Neural progenitor cell (in vitro differentiated cells): ENCODE results near the gene CDH19. TPM values are rescaled to one million over a fixed set of nuclear protein-coding genes. Genes with fewer than 3 reads are reported as not detected.

Experiments used
- DNase-seq: peaks from one replicate; pipeline ENCODE4 v3.0.0-alpha.2; 2016; ENCODE audit warnings: low spot score
- H2AFZ ChIP-seq: fragments of 200-600 bp; sonication (generic); replicated peaks from 2 replicates; pipeline ENCODE4 v1.6.1; 2016; ENCODE audit warnings: antibody characterized with exemption
- H3F3A ChIP-seq: fragments of 200-600 bp; sonication (generic); 2 replicates; pipeline ENCODE4 v1.6.1; 2016; ENCODE audit warnings: antibody characterized with exemption, low read depth
- H3K27ac ChIP-seq: fragments of 200-600 bp; sonication (generic); 2 replicates; pipeline ENCODE4 v1.5.1; 2016; ENCODE audit warnings: mild to moderate bottlenecking
- H3K27me3 ChIP-seq: fragments of 200-600 bp; sonication (generic); 2 replicates; pipeline ENCODE4 v1.6.1; 2016; ENCODE audit warnings: mild to moderate bottlenecking, moderate library complexity
- H3K36me3 ChIP-seq: fragments of 200-600 bp; sonication (generic); 2 replicates; pipeline ENCODE4 v1.5.1; 2016
- H3K4me1 ChIP-seq: fragments of 200-600 bp; sonication (generic); 2 replicates; pipeline ENCODE4 v1.6.1; 2016; ENCODE audit warnings: mixed run types
- H3K4me2 ChIP-seq: fragments of 200-600 bp; sonication (generic); 2 replicates; pipeline ENCODE4 v1.6.1; 2016
- H3K4me3 ChIP-seq: fragments of 200-600 bp; sonication (generic); 2 replicates; pipeline ENCODE4 v1.5.1; 2016
- H3K79me2 ChIP-seq: fragments of 200-600 bp; sonication (generic); 2 replicates; pipeline ENCODE4 v1.6.1; 2016; ENCODE audit warnings: low read depth
- H3K9ac ChIP-seq: fragments of 200-600 bp; sonication (generic); 2 replicates; pipeline ENCODE4 v1.6.1; 2016
- H3K9me3 ChIP-seq: fragments of 200-600 bp; sonication (generic); 2 replicates; pipeline ENCODE4 v1.5.1; 2016; ENCODE audit warnings: low read depth
- H4K20me1 ChIP-seq: fragments of 200-600 bp; sonication (generic); 2 replicates; pipeline ENCODE4 v1.6.1; 2016; ENCODE audit warnings: low read depth
- H3K27ac Mint-ChIP-seq: 3 replicates; pipeline ENCODE4 v1.8.0; 2021; ENCODE audit warnings: mixed read lengths
- H3K27me3 Mint-ChIP-seq: 2 replicates; pipeline ENCODE4 v1.8.0; 2022; ENCODE audit warnings: low read depth, mild to moderate bottlenecking, inconsistent platforms, moderate library complexity, mixed read lengths; ENCODE audit not compliant: insufficient read depth
- H3K36me3 Mint-ChIP-seq: 3 replicates; pipeline ENCODE4 v1.8.0; 2021; ENCODE audit warnings: mixed read lengths
- H3K4me1 Mint-ChIP-seq: 3 replicates; pipeline ENCODE4 v1.8.0; 2021; ENCODE audit warnings: mixed read lengths
- H3K4me3 Mint-ChIP-seq: 3 replicates; pipeline ENCODE4 v1.8.0; 2021; ENCODE audit warnings: mild to moderate bottlenecking, moderate library complexity, mixed read lengths
- H3K9me3 Mint-ChIP-seq: 3 replicates; pipeline ENCODE4 v1.8.0; 2020; ENCODE audit warnings: mixed read lengths
- EZH2 ChIP-seq: fragments of 200-600 bp; sonication (generic); IDR thresholded peaks from 2 replicates; pipeline ENCODE4 v1.6.1; 2017; ENCODE audit warnings: antibody characterized with exemption, mild to moderate bottlenecking, moderate library complexity
- EZH2phosphoT487 ChIP-seq: fragments of 200-600 bp; sonication (generic); IDR thresholded peaks from 2 replicates; pipeline ENCODE4 v1.6.1; 2017; ENCODE audit warnings: antibody characterized with exemption
- total RNA-seq: library from RNA; depleted of rRNA; stranded (reverse); fragments of >200 nt; gene quantifications from 2 replicates; pipeline ENCODE4 v1.2.3, GENCODE V29; 2015; ENCODE audit warnings: low replicate concordance
- TF ChIP-seq, protein P1 (sequence below): fragments of 200-600 bp; sonication (generic); IDR thresholded peaks from 2 replicates; pipeline ENCODE4 v1.5.1; 2017; ENCODE audit warnings: antibody characterized with exemption, mild to moderate bottlenecking

CDH19 gene
- total RNA-seq, 1 donor from 2014 or later, result not detected

DNA sequence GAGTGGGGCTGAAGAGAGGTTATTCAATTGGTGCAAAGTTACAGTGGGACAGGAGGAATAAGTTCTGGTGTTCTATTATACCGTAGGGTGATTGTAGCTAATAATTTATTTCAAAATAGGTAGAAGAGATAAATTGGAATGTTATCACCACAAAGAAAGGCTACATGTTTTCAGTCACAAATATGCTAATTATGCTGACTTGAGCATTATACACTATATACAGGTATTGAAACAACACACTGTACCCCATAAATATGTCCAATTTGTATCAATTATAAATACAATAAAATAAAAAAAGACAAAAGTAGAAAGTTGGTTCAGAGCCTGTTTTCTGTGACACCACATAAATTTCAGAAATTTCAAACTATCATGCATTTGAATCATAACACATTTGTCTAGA is 97.7 kb downstream of the CDH19 start:
- H3K4me1 ChIP-seq, result no peaks in the 10 kb centered on the region
- no peaks in the 10 kb centered on the region for H3K79me2 ChIP-seq
- no peak overlapping the region for H3K9ac ChIP-seq
- H3K27ac ChIP-seq, result no peak overlapping the region
- DNase-seq, result no peak
- H3K36me3 ChIP-seq, result no peaks in the 10 kb centered on the region
- H3K27ac Mint-ChIP-seq, result no peak overlapping the region
- no peaks in the 10 kb centered on the region for H3K27me3 Mint-ChIP-seq
- H3K4me1 Mint-ChIP-seq, result no peaks in the 10 kb centered on the region
- no peak overlapping the region for H2AFZ ChIP-seq
- no peaks in the 10 kb centered on the region for H3K27me3 ChIP-seq
- H3K4me3 Mint-ChIP-seq, result no peak overlapping the region
- H4K20me1 ChIP-seq, result no peaks in the 10 kb centered on the region
- H3K9me3 ChIP-seq, result no peaks in the 10 kb centered on the region
- TF ChIP-seq EZH2phosphoT487, result no peak
- TF ChIP-seq, protein P1, sequence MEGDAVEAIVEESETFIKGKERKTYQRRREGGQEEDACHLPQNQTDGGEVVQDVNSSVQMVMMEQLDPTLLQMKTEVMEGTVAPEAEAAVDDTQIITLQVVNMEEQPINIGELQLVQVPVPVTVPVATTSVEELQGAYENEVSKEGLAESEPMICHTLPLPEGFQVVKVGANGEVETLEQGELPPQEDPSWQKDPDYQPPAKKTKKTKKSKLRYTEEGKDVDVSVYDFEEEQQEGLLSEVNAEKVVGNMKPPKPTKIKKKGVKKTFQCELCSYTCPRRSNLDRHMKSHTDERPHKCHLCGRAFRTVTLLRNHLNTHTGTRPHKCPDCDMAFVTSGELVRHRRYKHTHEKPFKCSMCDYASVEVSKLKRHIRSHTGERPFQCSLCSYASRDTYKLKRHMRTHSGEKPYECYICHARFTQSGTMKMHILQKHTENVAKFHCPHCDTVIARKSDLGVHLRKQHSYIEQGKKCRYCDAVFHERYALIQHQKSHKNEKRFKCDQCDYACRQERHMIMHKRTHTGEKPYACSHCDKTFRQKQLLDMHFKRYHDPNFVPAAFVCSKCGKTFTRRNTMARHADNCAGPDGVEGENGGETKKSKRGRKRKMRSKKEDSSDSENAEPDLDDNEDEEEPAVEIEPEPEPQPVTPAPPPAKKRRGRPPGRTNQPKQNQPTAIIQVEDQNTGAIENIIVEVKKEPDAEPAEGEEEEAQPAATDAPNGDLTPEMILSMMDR, result no peak
- TF ChIP-seq EZH2, result no peak
- no peaks in the 10 kb centered on the region for H3K36me3 Mint-ChIP-seq
- no peaks in the 10 kb centered on the region for H3K9me3 Mint-ChIP-seq
- H3F3A ChIP-seq, result no peaks in the 10 kb centered on the region
- no peak overlapping the region for H3K4me2 ChIP-seq
- H3K4me3 ChIP-seq, result no peak overlapping the region

DNA sequence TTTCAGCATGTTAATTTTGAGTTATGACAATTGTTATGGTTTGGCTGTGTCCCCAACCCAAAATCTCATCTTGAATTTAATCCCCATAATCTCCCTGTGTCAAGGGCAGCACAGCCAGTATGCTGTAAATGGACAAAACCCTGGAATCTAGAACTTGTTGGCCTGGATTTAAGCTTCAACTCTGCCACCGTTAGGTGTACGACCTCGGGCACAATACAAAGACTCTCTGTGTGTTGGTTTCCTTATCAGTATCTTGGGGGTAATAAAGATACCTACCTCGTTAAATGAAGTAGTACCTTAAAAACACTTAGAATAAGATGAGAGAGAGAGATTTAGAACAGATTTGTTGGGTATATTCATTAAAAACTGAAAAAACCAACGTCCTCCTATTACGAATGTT is 106.5 kb downstream of the CDH19 start:
- Histone ChIP-seq H3K27me3 (no peaks in the 10 kb centered on the region), H3F3A (no peaks in the 10 kb centered on the region), H3K4me1 (peaks cover 3% of the 10 kb centered on the region), H2AFZ (no peak overlapping the region), H3K27ac (no peak overlapping the region), H3K9me3 (no peaks in the 10 kb centered on the region), H3K36me3 (no peaks in the 10 kb centered on the region), H3K4me2 (no peak overlapping the region), H4K20me1 (no peaks in the 10 kb centered on the region), H3K79me2 (no peaks in the 10 kb centered on the region), H3K4me3 (no peak overlapping the region), H3K9ac (no peak overlapping the region)
- no peak overlapping the region for H3K27ac Mint-ChIP-seq
- H3K9me3 Mint-ChIP-seq, result no peaks in the 10 kb centered on the region
- H3K36me3 Mint-ChIP-seq, result no peaks in the 10 kb centered on the region
- no peak for DNase-seq
- H3K4me1 Mint-ChIP-seq, result no peaks in the 10 kb centered on the region
- TF ChIP-seq, protein P1, result no peak
- TF ChIP-seq EZH2phosphoT487, result no peak
- TF ChIP-seq EZH2, result no peak
- H3K4me3 Mint-ChIP-seq, result no peak overlapping the region
- H3K27me3 Mint-ChIP-seq, result no peaks in the 10 kb centered on the region

- Histone ChIP-seq H3K9me3 (no peaks in the 10 kb centered on the region), H3K79me2 (no peaks in the 10 kb centered on the region), H4K20me1 (no peaks in the 10 kb centered on the region), H3K27ac (no peak overlapping the region), H3K27me3 (no peaks in the 10 kb centered on the region), H3K9ac (no peak overlapping the region), H3K4me2 (no peak overlapping the region), H3F3A (no peaks in the 10 kb centered on the region), H3K36me3 (no peaks in the 10 kb centered on the region), H3K4me1 (peaks cover 3% of the 10 kb centered on the region), H2AFZ (no peak overlapping the region), H3K4me3 (no peak overlapping the region)
- no peaks in the 10 kb centered on the region for H3K4me1 Mint-ChIP-seq
- H3K27me3 Mint-ChIP-seq, result no peaks in the 10 kb centered on the region
- no peaks in the 10 kb centered on the region for H3K9me3 Mint-ChIP-seq
- H3K27ac Mint-ChIP-seq, result no peak overlapping the region
- TF ChIP-seq, protein P1, result peak; percentile 78
- no peak for TF ChIP-seq EZH2
- peak; percentile 87 for DNase-seq
- no peak overlapping the region for H3K4me3 Mint-ChIP-seq
- no peaks in the 10 kb centered on the region for H3K36me3 Mint-ChIP-seq
These were observed 108.0 kb downstream of the CDH19 start for GRCh38 chr18:66495844-66496243.
